Esophagus squamous epithelium (tissue), 5 donors: ENCODE results near the gene MTG2. TPM values are rescaled to one million over a fixed set of nuclear protein-coding genes. Genes with fewer than 3 reads are reported as not detected.

Experiments
- DNase-seq: peaks from one replicate; lab custom pipeline; 2025; lab: John Stamatoyannopoulos, UW
- H3K27ac ChIP-seq, 4 donors: fragments of 200-600 bp; sonication (generic); one replicate each; pipeline ENCODE4 v1.5.1; 2016 to 2019; ENCODE audit warnings: mild to moderate bottlenecking in 1 of 4
- H3K27me3 ChIP-seq, 4 donors: fragments of 200-600 bp; sonication (generic); 1 replicate in 3 of 4; 2 replicates in 1 of 4; pipeline versions ENCODE4 v1.5.1 to v1.6.0; 2017 to 2021; ENCODE audit warnings: antibody characterized with exemption in 1 of 4
- H3K36me3 ChIP-seq, 3 donors: fragments of 200-600 bp; sonication (generic); one replicate each; pipeline ENCODE4 v1.5.1; 2016 to 2019
- H3K4me1 ChIP-seq, 3 donors: fragments of 200-600 bp; sonication (generic); one replicate each; pipeline ENCODE4 v1.5.1; 2017 to 2019
- H3K4me3 ChIP-seq, 4 donors: fragments of 200-600 bp; sonication (generic); 1 replicate in 3 of 4; 2 replicates in 1 of 4; pipeline ENCODE4 v1.5.1; 2016 to 2019; ENCODE audit warnings: mild to moderate bottlenecking in 2 of 4, moderate library complexity in 1 of 4
- H3K9me3 ChIP-seq, 3 donors: fragments of 200-600 bp; sonication (generic); one replicate each; pipeline ENCODE4 v1.5.1; 2016 to 2019
- CTCF ChIP-seq, 6 experiments: fragments of 450-650 bp in 4 of 6; fragments of 200-600 bp in 2 of 6; sonication (generic) in 2 of 6; IDR thresholded peaks; one replicate each; pipeline ENCODE4 v1.5.1; 2016 to 2019; ENCODE audit warnings: antibody characterized with exemption in 6 of 6, mild to moderate bottlenecking in 4 of 6, moderate library complexity in 4 of 6
- POLR2A ChIP-seq, 4 donors: fragments of 450-650 bp; IDR thresholded peaks; one replicate each; pipeline ENCODE4 v1.6.1; 2017; ENCODE audit warnings: antibody characterized with exemption in 4 of 4, mild to moderate bottlenecking in 4 of 4, moderate library complexity in 3 of 4
- WGBS, 2 donors: methylation state at CpG; one replicate each; pipeline ENCODE4 v1.1.5; 2018; 5-methylcytosine and 5-hydroxymethylcytosine counted together
- intact Hi-C: fragments of 100-400 bp; cut with DNase I; formaldehyde crosslinking; loops from one replicate; pipeline ENCODE4 v1.15.0; 2022
- total RNA-seq, 4 donors: library from RNA; depleted of rRNA; stranded (reverse); fragments of >200 nt; gene quantifications; one replicate each; pipeline ENCODE4 v1.1.0, GENCODE V29; 2016
- donor health status: DM: yes; HTN: yes; CAD: no.

The MTG2 gene
- total RNA-seq, 4 donors from 2014 or later, result 17.4 to 25.5 (median 21.7) TPM

GRCh38 chr20:62226707-62227590 is 44.1 kb downstream of the MTG2 start:
- H3K36me3 ChIP-seq, result no peaks in the 10 kb centered on the region
- peaks cover 0 to 87% (median 4%) of the 10 kb centered on the region in 4 donors for H3K27me3 ChIP-seq
- H3K27ac ChIP-seq, result no peak overlapping the region
- intact Hi-C loops, result no loop called here
- no peak for DNase-seq
- H3K4me1 ChIP-seq, result peaks cover 0 to 17% (median 0%) of the 10 kb centered on the region in 3 donors
- TF ChIP-seq POLR2A (IDR thresholded peaks at IDR 0.05), result no peak
- TF ChIP-seq CTCF (IDR thresholded peaks at IDR 0.05), result no peak
- WGBS, 2 donors, result 33 to 43% methylated on average over 14 to 16 of the region's 24 CpGs
- no peak overlapping the region for H3K4me3 ChIP-seq
- no peaks in the 10 kb centered on the region for H3K9me3 ChIP-seq

GRCh38 chr20:62227591-62227976 is 44.8 kb downstream of the MTG2 start:
- Histone ChIP-seq H3K4me1 (peaks cover 1 to 23% (median 6%) of the 10 kb centered on the region in 3 donors), H3K4me3 (no peak overlapping the region), H3K27ac (no peak overlapping the region), H3K36me3 (no peaks in the 10 kb centered on the region), H3K27me3 (peaks cover 0 to 87% (median under 1%) of the 10 kb centered on the region in 4 donors), H3K9me3 (no peaks in the 10 kb centered on the region)
- no peak for DNase-seq
- intact Hi-C loops, result no loop called here
- TF ChIP-seq CTCF (IDR thresholded peaks at IDR 0.05) (no peak), POLR2A (IDR thresholded peaks at IDR 0.05) (no peak)
- WGBS, 2 donors, result no CpG with 5 or more reads among the region's 10 CpGs

- no peak for DNase-seq
- intact Hi-C loops, result no loop called here
- 14 to 78% methylated on average over 1 to 14 of the region's 37 CpGs for WGBS, 2 donors
These were observed 45.4 kb downstream of the MTG2 start for GRCh38 chr20:62227977-62228958.

GRCh38 chr20:62228982-62229545 is 46.2 kb downstream of the MTG2 start:
- intact Hi-C loops, result no loop called here
- Histone ChIP-seq H3K4me1 (peaks cover 7 to 38% (median 19%) of the 10 kb centered on the region in 3 donors), H3K9me3 (no peaks in the 10 kb centered on the region), H3K4me3 (no peak overlapping the region), H3K36me3 (no peaks in the 10 kb centered on the region), H3K27ac (no peak overlapping the region), H3K27me3 (peaks cover 0 to 85% (median 0%) of the 10 kb centered on the region in 4 donors)
- no peak for TF ChIP-seq POLR2A (IDR thresholded peaks at IDR 0.05)
- no peak for TF ChIP-seq CTCF (IDR thresholded peaks at IDR 0.05)
- DNase-seq, result no peak
- 68 to 69% methylated on average over 7 of the region's 7 CpGs for WGBS, 2 donors

More at GRCh38 chr20:62227977-62228958, 45.4 kb downstream of the MTG2 start:
- Histone ChIP-seq H3K36me3 (no peaks in the 10 kb centered on the region), H3K4me3 (no peak overlapping the region), H3K27me3 (peaks cover 0 to 87% (median 0%) of the 10 kb centered on the region in 4 donors), H3K4me1 (peaks cover 7 to 30% (median 13%) of the 10 kb centered on the region in 3 donors), H3K9me3 (no peaks in the 10 kb centered on the region), H3K27ac (no peak overlapping the region)
- TF ChIP-seq CTCF (IDR thresholded peaks at IDR 0.05), result no peak
